HG02973 (cell line): ENCODE data around the gene PSMB10.
"Not testable (repeated sequence)": the region's sequence is repeated elsewhere in the genome, so short reads cannot be mapped to it uniquely, and the experiment has no call there.

Experiments
- ATAC-seq: cut with Tn5 transposase; IDR thresholded peaks from one replicate; pipeline ENCODE4 v1.9.1; 2021; ENCODE audit warnings: moderate library complexity; ENCODE audit not compliant: unreplicated experiment

PSMB10 gene

GRCh38 chr16:67943256-67943618, 6.6 kb upstream of the PSMB10 start:
- no peak for ATAC-seq

- no peak for ATAC-seq
Observed at GRCh38 chr16:67942510-67943255, 6.0 kb upstream of the PSMB10 start.

- ATAC-seq, result no peak
Observed at GRCh38 chr16:67942200-67942509, 5.5 kb upstream of the PSMB10 start.

- no peak for ATAC-seq
Observed at GRCh38 chr16:67941469-67942199, 5.0 kb upstream of the PSMB10 start.

GRCh38 chr16:67940446-67941089, 3.9 kb upstream of the PSMB10 start:
- no peak for ATAC-seq

- no peak for ATAC-seq
Observed at GRCh38 chr16:67939507-67940445, 3.1 kb upstream of the PSMB10 start.

- ATAC-seq, result not testable (repeated sequence)
Observed at GRCh38 chr16:67937713-67938112, 1.1 kb upstream of the PSMB10 start.

- ATAC-seq, result peak; percentile 54
Observed at GRCh38 chr16:67936880-67937605, 393 bp upstream of the PSMB10 start.

- peak; percentile 81 for ATAC-seq
Observed at GRCh38 chr16:67935402-67936123, 1.1 kb downstream of the PSMB10 start.

- no peak for ATAC-seq
Observed at GRCh38 chr16:67935101-67935401, 1.6 kb downstream of the PSMB10 start.

- no peak for ATAC-seq
Observed at GRCh38 chr16:67934306-67935100, 2.1 kb downstream of the PSMB10 start.

GRCh38 chr16:67933805-67934204, 2.8 kb downstream of the PSMB10 start:
- no peak for ATAC-seq

- no peak for ATAC-seq
Observed at GRCh38 chr16:67932462-67932840, 4.2 kb downstream of the PSMB10 start.

- ATAC-seq, result no peak
Observed at GRCh38 chr16:67931712-67932461, 4.8 kb downstream of the PSMB10 start, which contains the start of gene CTRL. Gene CTRL (minus strand): TSS chr16:67931862. CDS start chr16:67931852, 10 bp downstream.

- ATAC-seq, result no peak
Observed at GRCh38 chr16:67930678-67931211, 5.9 kb downstream of the PSMB10 start.

- ATAC-seq, result no peak
Observed at GRCh38 chr16:67930191-67930590, 6.5 kb downstream of the PSMB10 start.

- ATAC-seq, result no peak
Observed at GRCh38 chr16:67928561-67929364, 7.9 kb downstream of the PSMB10 start.
